ENCODE measurements around the gene OR5H2. TPM values are rescaled to one million over a fixed set of nuclear protein-coding genes. Genes with fewer than 3 reads are reported as not detected.

Gene OR5H2
- polyA plus RNA-seq, 1 donor (not counting 4 experiments of a cell fraction or from before 2014, with no cell fraction given), result not detected

GRCh38 chr3:98272126-98272525, 10.2 kb upstream of the OR5H2 start:
- no peak for TF ChIP-seq EZH2 (IDR thresholded peaks at IDR 0.05; ENCODE audit: low read length)
- no peak for TF ChIP-seq CTCF (optimal IDR thresholded peaks at IDR 0.05 in 1 of 3, IDR thresholded peaks at IDR 0.05 in 1 of 3, conservative IDR thresholded peaks at IDR 0.05 in 1 of 3; ENCODE audit: extremely low read depth in 1 of 3, insufficient read depth in 2 of 3, low read length in 3 of 3)
- no peaks in the 10 kb centered on the region for H3K9me1 ChIP-seq (ENCODE audit: control insufficient read depth, extremely low read depth, insufficient read depth, low read length)
- no peaks in the 10 kb centered on the region for H4K20me1 ChIP-seq (ENCODE audit: control insufficient read depth, extremely low read depth, insufficient read depth, low read length)
- no peak overlapping the region for H3K9ac ChIP-seq (ENCODE audit: control insufficient read depth, extremely low read depth, insufficient read depth, low read length)
- FAIRE-seq, result no peak
- dilution Hi-C loops (cut with MboI; ENCODE audit: extremely low pct_ligation_motif_present, low sequenced_read_pairs), result no loop called here
- no peaks in the 10 kb centered on the region for H3K9me3 ChIP-seq (ENCODE audit: control insufficient read depth, low read depth, low read length)
- no peak overlapping the region for H3K4me2 ChIP-seq (ENCODE audit: control insufficient read depth, extremely low read depth, insufficient read depth, low read depth, low read length)
- no peak overlapping the region for H3K27ac ChIP-seq (ENCODE audit: control insufficient read depth, insufficient read depth, low read length)
- H3K4me3 ChIP-seq (ENCODE audit: control insufficient read depth in 2 of 3, extremely low read depth in 1 of 3, insufficient read depth in 2 of 3, low read depth in 1 of 3, low read length in 3 of 3), result no peak overlapping the region
- no peaks in the 10 kb centered on the region for H3K27me3 ChIP-seq (ENCODE audit: control insufficient read depth, extremely low read depth, insufficient read depth, low read length)
- H3K79me2 ChIP-seq (ENCODE audit: control insufficient read depth, insufficient read depth, low read length), result no peaks in the 10 kb centered on the region
- DNase-seq (ENCODE audit: low read depth, low spot score), result no peak
- no peaks in the 10 kb centered on the region for H3K4me1 ChIP-seq (ENCODE audit: control insufficient read depth, extremely low read depth, insufficient read depth, low read length)
- H3K36me3 ChIP-seq (ENCODE audit: control insufficient read depth in 2 of 2, extremely low read depth in 1 of 2, insufficient read depth in 2 of 2, low read length in 2 of 2), result no peaks in the 10 kb centered on the region
- no peak overlapping the region for H2AFZ ChIP-seq (ENCODE audit: control insufficient read depth, low read length)

- Histone ChIP-seq H3K4me3 (ENCODE audit: control insufficient read depth in 2 of 3, extremely low read depth in 1 of 3, insufficient read depth in 2 of 3, low read depth in 1 of 3, low read length in 3 of 3) (no peak overlapping the region), H3K36me3 (ENCODE audit: control insufficient read depth in 2 of 2, extremely low read depth in 1 of 2, insufficient read depth in 2 of 2, low read length in 2 of 2) (no peaks in the 10 kb centered on the region), H3K9ac (ENCODE audit: control insufficient read depth, extremely low read depth, insufficient read depth, low read length) (no peak overlapping the region), H3K79me2 (ENCODE audit: control insufficient read depth, insufficient read depth, low read length) (no peaks in the 10 kb centered on the region), H3K27ac (ENCODE audit: control insufficient read depth, insufficient read depth, low read length) (no peak overlapping the region), H2AFZ (ENCODE audit: control insufficient read depth, low read length) (no peak overlapping the region), H3K9me1 (ENCODE audit: control insufficient read depth, extremely low read depth, insufficient read depth, low read length) (no peaks in the 10 kb centered on the region), H3K4me2 (ENCODE audit: control insufficient read depth, extremely low read depth, insufficient read depth, low read depth, low read length) (no peak overlapping the region), H3K9me3 (ENCODE audit: control insufficient read depth, low read depth, low read length) (no peaks in the 10 kb centered on the region), H3K27me3 (ENCODE audit: control insufficient read depth, extremely low read depth, insufficient read depth, low read length) (no peaks in the 10 kb centered on the region), H3K4me1 (ENCODE audit: control insufficient read depth, extremely low read depth, insufficient read depth, low read length) (no peaks in the 10 kb centered on the region), H4K20me1 (ENCODE audit: control insufficient read depth, extremely low read depth, insufficient read depth, low read length) (no peaks in the 10 kb centered on the region)
- no peak for FAIRE-seq
- DNase-seq (ENCODE audit: low read depth, low spot score), result no peak
- no peak for TF ChIP-seq EZH2 (IDR thresholded peaks at IDR 0.05; ENCODE audit: low read length)
- TF ChIP-seq CTCF (optimal IDR thresholded peaks at IDR 0.05 in 1 of 3, IDR thresholded peaks at IDR 0.05 in 1 of 3, conservative IDR thresholded peaks at IDR 0.05 in 1 of 3; ENCODE audit: extremely low read depth in 1 of 3, insufficient read depth in 2 of 3, low read length in 3 of 3), result no peak
- dilution Hi-C loops (cut with MboI; ENCODE audit: extremely low pct_ligation_motif_present, low sequenced_read_pairs), result no loop called here
These were observed 7.4 kb upstream of the OR5H2 start for GRCh38 chr3:98274914-98275313.
